Measurements from ENCODE around the gene NUDT4.
"Not testable (repeated sequence)": the region's sequence is repeated elsewhere in the genome, so short reads cannot be mapped to it uniquely, and the experiment has no call there.

Gene NUDT4

DNA sequence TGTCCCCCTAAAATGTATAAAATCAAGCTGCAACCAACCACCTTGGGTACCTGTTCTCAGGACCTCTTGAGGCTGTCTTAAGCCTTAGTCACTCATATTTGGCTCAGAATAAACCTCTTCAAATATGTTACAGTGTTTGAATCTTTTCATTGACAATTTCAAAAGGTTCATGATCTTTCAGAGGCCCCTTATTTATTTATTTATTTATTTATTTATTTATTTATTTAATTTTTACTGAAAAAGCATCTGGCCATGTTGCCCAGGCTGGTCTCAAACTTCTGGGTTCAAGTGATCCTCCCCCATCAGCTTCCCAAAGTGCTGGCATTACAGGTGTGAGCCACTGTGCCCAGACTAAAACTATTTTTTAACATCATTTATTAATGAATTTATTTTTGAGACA is 8.2 kb upstream of the NUDT4 start:
- DNase-seq: no peak
- Mint-ChIP-seq H3K27me3 (ENCODE audit: low read depth, poor library complexity) (peaks cover 4% of the 10 kb centered on the region), H3K4me3 (no peak overlapping the region), H3K27ac (no peak overlapping the region), H3K4me1 (peaks cover 16% of the 10 kb centered on the region), H3K9me3 (no peaks in the 10 kb centered on the region), H3K36me3 (ENCODE audit: low read depth) (peaks cover 18% of the 10 kb centered on the region)
- TF ChIP-seq, protein P1, sequence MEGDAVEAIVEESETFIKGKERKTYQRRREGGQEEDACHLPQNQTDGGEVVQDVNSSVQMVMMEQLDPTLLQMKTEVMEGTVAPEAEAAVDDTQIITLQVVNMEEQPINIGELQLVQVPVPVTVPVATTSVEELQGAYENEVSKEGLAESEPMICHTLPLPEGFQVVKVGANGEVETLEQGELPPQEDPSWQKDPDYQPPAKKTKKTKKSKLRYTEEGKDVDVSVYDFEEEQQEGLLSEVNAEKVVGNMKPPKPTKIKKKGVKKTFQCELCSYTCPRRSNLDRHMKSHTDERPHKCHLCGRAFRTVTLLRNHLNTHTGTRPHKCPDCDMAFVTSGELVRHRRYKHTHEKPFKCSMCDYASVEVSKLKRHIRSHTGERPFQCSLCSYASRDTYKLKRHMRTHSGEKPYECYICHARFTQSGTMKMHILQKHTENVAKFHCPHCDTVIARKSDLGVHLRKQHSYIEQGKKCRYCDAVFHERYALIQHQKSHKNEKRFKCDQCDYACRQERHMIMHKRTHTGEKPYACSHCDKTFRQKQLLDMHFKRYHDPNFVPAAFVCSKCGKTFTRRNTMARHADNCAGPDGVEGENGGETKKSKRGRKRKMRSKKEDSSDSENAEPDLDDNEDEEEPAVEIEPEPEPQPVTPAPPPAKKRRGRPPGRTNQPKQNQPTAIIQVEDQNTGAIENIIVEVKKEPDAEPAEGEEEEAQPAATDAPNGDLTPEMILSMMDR (IDR thresholded peaks at IDR 0.05): no peak

DNA sequence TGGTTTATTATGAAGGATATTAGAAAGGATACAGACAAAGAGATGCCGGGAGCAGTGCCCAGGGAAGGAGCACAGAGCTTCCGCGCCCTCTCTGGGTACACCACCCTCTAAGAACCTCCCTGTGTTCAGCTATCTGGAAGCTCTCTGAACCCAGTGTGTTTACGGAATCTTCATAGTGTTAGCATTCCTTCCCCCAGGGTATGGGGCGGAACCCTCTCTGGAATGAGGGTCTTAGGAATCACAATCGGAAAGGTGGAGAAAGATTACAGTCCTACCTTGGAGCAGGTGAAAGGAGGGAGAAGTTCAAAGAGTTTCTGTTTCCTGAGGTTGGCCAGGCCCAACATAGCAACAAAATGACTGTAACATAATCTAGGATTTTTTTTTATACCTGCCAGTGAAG is 6.8 kb upstream of the NUDT4 start:
- no peak for DNase-seq
- H3K4me1 Mint-ChIP-seq: peaks cover 28% of the 10 kb centered on the region
- H3K9me3 Mint-ChIP-seq: no peaks in the 10 kb centered on the region
- H3K4me3 Mint-ChIP-seq: no peak overlapping the region
- H3K27ac Mint-ChIP-seq: peak overlapping the region; percentile 40
- TF ChIP-seq, protein P1 (IDR thresholded peaks at IDR 0.05): no peak
- peaks cover 18% of the 10 kb centered on the region for H3K36me3 Mint-ChIP-seq (ENCODE audit: low read depth)
- H3K27me3 Mint-ChIP-seq (ENCODE audit: low read depth, poor library complexity): peaks cover 4% of the 10 kb centered on the region

DNA sequence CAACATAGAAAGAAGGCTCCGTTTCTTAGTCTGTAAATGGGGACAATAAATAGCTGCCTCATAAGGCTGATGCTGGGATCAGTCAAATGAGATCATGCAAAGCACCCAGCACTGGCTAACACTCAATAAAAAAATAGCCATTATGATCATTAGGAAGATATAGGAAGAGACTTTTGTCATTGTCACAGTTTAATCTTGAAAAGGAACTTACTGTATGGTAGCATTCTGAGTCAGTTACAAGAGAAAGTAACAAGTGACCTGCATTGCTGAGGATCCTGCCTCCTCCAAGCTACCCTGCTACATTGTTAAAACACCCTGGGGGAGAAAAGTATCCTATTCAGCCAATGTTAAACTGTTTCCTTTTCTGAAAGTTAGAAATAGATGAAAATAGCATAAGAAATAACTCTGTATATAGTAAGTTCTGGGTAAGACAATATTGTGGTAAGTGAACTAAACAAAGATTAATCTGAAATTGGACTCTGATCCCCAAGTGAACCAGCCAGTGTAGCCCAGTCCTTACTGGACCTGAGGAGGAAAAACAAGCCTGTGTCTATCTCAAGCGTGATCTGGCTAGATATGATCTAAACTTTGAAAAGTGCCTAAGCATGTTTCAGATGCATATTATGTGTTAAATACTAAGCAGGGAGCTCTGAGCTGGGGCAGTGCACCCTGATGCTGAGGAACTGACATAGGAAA is 3.6 kb upstream of the NUDT4 start:
- Mint-ChIP-seq H3K27ac (no peak overlapping the region), H3K4me3 (peak overlapping the region; percentile 26), H3K9me3 (no peaks in the 10 kb centered on the region), H3K36me3 (ENCODE audit: low read depth) (peaks cover 13% of the 10 kb centered on the region), H3K4me1 (peaks cover 44% of the 10 kb centered on the region), H3K27me3 (ENCODE audit: low read depth, poor library complexity) (peaks cover 4% of the 10 kb centered on the region)
- DNase-seq: no peak
- TF ChIP-seq, protein P1 (IDR thresholded peaks at IDR 0.05): no peak

DNA sequence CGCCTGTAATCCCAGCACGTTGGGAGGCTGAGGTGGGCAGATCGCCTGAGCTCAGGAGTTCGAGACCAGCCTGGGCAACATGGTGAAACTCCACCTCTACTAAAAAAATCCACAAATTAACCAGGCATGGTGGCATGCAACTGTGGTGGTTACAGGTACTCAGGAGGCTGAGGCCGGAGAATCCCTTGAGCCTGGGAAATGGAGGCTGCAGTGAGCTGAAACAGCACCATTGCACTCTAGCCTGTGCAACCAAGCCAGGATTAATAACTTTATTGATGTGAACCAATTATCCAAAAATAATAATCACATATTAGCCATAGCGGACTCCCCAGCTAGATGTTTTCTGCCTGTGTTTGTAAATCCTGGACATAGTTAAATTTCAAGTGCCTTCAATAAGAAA is 1.8 kb upstream of the NUDT4 start:
- H3K27ac Mint-ChIP-seq: peak overlapping the region; percentile 66
- no peak for DNase-seq
- peaks cover 2% of the 10 kb centered on the region for H3K27me3 Mint-ChIP-seq (ENCODE audit: low read depth, poor library complexity)
- H3K9me3 Mint-ChIP-seq: no peaks in the 10 kb centered on the region
- H3K36me3 Mint-ChIP-seq (ENCODE audit: low read depth): peaks cover 8% of the 10 kb centered on the region
- peaks cover 57% of the 10 kb centered on the region for H3K4me1 Mint-ChIP-seq
- peak overlapping the region; percentile 88 for H3K4me3 Mint-ChIP-seq
- TF ChIP-seq, protein P1 (IDR thresholded peaks at IDR 0.05): no peak

DNA sequence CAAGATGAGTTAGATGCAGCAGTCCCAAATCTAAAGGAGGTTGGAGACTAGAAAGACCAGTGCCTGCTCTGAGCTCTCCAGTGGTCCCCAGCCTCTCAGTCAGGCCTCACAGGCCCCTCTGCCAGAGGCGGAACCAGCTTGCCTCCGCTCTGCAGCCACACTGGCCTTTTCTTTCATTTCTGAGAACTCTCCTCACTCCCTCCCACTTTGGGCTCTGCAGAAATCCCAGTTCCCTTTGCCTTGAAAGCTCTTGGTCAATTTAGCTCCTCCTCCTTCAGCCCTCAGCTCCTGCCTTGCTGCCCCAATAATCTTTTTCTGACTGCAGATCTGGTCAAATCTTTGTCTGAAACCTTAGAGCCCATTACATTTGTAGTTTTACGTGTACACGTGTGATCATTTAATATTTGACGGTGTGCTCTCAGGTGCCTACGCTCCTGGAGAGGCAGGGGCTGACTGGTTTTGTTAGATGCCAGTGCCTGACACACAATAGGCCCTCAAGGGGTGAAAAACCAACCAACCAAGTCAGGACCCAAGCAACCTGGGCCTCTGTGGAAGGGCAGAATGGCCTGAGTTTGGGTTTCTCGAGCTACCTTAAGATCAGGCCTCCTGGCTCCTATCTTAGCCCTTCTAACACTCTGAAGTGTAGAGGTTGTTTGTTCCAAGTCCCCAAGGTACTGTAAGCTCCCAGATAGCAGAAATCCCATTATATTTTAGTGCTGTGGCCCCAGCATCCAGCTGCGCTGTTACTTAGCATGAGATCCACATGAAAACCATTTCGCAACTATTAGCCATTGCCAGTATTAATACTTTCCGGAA is 1.1 kb upstream of the NUDT4 start:
- peak; percentile 48 for DNase-seq

DNA sequence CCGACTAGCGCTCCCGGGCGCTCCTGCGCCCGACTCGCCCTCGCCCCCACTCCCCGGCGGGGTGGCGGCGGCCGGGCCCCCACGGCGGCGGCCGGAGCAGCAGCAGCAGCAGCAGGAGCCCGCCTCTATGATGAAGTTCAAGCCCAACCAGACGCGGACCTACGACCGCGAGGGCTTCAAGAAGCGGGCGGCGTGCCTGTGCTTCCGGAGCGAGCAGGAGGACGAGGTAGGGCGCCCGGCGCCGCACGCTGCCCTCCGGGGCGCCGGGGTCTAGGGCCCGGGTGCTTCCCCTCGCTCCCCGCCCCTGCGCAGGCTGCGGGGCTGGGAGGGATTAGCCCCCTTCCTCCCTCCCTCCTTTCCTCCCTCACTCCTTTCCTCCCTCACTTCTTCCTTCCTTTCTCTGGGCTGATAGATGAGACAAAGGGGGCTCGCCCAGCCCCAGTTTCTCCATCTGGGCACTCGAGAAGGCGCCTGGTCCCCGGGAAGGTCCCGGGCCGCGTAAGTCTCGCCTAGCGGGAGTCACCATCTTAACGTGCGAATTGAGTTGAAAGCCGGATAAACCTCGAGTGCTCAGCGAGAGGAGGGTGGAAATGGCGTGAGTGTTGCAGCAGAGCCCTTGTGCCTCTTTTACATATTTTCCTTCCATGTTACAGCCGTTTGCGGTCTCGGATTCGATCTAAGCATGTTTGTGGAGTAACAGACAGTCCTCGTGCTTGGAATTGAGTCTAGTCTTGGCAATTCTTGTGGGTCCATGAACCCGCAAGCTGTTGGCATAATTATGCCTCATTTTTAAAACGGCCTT is 672 bp downstream of the NUDT4 start:
- Mint-ChIP-seq H3K4me1 (peaks cover 74% of the 10 kb centered on the region), H3K4me3 (peak overlapping the region; percentile 100), H3K27ac (peak overlapping the region; percentile 97), H3K36me3 (ENCODE audit: low read depth) (peaks cover 12% of the 10 kb centered on the region)
- not testable (repeated sequence) for H3K27me3 Mint-ChIP-seq (ENCODE audit: low read depth, poor library complexity); H3K9me3 Mint-ChIP-seq
- peak; percentile 31 for DNase-seq

More for the DNA sequence above, 1.1 kb upstream of the NUDT4 start:
- no peaks in the 10 kb centered on the region for H3K9me3 Mint-ChIP-seq
- peaks cover 10% of the 10 kb centered on the region for H3K36me3 Mint-ChIP-seq (ENCODE audit: low read depth)
- H3K4me3 Mint-ChIP-seq: peak overlapping the region; percentile 88
- peaks cover 64% of the 10 kb centered on the region for H3K4me1 Mint-ChIP-seq
- no peaks in the 10 kb centered on the region for H3K27me3 Mint-ChIP-seq (ENCODE audit: low read depth, poor library complexity)
- TF ChIP-seq, protein P1 (IDR thresholded peaks at IDR 0.05): no peak
- H3K27ac Mint-ChIP-seq: peak overlapping the region; percentile 62
